ENCODE results near the gene KCTD1. TPM values are rescaled to one million over a fixed set of nuclear protein-coding genes. Genes with fewer than 3 reads are reported as not detected.
"Not testable (repeated sequence)": the region's sequence is repeated elsewhere in the genome, so short reads cannot be mapped to it uniquely, and the experiment has no call there.

Gene KCTD1
- total and polyA plus RNA-seq, 4 donors, result 4.0 to 17.5 (median 9.2) TPM

DNA sequence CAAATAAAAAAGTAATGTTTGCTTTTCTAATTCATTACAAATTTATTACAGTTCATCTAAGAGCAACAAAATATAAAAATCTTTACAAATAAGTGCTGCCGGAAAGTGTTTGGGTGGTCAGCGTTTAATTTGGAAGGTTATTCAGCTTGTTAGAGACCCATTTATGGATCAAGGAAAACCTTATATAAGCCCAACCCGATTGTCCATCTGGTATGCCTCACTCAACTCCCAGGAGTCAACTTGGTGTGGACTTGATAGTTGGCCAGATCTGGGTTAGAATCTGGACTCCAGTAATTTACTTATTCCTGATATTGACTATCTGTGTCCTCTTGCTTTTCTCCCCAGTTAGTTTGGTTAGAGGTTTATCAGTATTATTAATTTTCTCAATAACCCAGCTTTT, 106.2 kb downstream of the KCTD1 start:
- no peaks in the 10 kb centered on the region for H3K36me3 ChIP-seq (ENCODE audit: control insufficient read depth in 4 of 4, insufficient read depth in 4 of 4, low read length in 4 of 4)
- no peak overlapping the region for H3K27ac ChIP-seq (ENCODE audit: low read depth in 1 of 2, low read length in 1 of 2)
- DNase-seq (peak; percentile 44 to 85 (median 74)), ATAC-seq (ENCODE audit: insufficient read depth, low FRiP score) (no peak)
- H3K27me3 ChIP-seq (ENCODE audit: control insufficient read depth in 3 of 3, insufficient read depth in 3 of 3, low read length in 2 of 3), result no peaks in the 10 kb centered on the region
- no peak overlapping the region for H3K4me3 ChIP-seq
- H3K9ac ChIP-seq (ENCODE audit: insufficient read depth in 1 of 2, low read length in 2 of 2), result no peak overlapping the region
- WGBS, 2 donors, result 74 to 82% methylated on average over 3 of the region's 3 CpGs
- TF ChIP-seq, protein P1, sequence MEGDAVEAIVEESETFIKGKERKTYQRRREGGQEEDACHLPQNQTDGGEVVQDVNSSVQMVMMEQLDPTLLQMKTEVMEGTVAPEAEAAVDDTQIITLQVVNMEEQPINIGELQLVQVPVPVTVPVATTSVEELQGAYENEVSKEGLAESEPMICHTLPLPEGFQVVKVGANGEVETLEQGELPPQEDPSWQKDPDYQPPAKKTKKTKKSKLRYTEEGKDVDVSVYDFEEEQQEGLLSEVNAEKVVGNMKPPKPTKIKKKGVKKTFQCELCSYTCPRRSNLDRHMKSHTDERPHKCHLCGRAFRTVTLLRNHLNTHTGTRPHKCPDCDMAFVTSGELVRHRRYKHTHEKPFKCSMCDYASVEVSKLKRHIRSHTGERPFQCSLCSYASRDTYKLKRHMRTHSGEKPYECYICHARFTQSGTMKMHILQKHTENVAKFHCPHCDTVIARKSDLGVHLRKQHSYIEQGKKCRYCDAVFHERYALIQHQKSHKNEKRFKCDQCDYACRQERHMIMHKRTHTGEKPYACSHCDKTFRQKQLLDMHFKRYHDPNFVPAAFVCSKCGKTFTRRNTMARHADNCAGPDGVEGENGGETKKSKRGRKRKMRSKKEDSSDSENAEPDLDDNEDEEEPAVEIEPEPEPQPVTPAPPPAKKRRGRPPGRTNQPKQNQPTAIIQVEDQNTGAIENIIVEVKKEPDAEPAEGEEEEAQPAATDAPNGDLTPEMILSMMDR (IDR thresholded peaks at IDR 0.05; ENCODE audit: control extremely low read depth, extremely low read depth), result no peak
- peaks cover 0 to 3% (median under 1%) of the 10 kb centered on the region in 4 donors for H3K9me3 ChIP-seq (ENCODE audit: control insufficient read depth in 4 of 4, insufficient read depth in 3 of 4, low read length in 3 of 4)
- H3K4me1 ChIP-seq (ENCODE audit: control insufficient read depth in 5 of 5, insufficient read depth in 5 of 5, low read length in 5 of 5), result peaks cover 0 to 11% (median 0%) of the 10 kb centered on the region in 5 donors

DNA sequence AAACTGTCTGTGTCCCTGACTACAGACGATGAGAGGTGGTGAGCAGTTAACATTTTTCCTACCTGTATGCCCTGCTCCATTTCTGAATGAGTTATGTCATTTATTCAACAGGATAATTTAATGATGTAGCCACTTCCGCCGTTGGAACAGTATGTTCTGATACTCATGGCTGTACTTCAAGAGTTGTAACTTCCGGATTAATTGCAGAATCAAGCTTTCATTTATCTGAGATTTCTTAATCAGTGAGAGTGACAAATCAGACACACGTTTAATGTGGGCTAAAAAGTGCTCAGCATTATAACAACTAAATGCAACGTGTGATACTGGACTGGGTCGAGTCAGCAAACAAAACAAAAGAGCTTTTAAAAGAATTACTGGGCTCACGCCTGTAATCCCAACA, 107.7 kb downstream of the KCTD1 start:
- Histone ChIP-seq H3K27ac (ENCODE audit: low read depth in 1 of 2, low read length in 1 of 2) (peak overlapping the region in 1 of 2 donors; percentile 36), H3K4me1 (ENCODE audit: control insufficient read depth in 5 of 5, insufficient read depth in 5 of 5, low read length in 5 of 5) (peaks cover 0 to 11% (median 2%) of the 10 kb centered on the region in 5 donors), H3K36me3 (ENCODE audit: control insufficient read depth in 4 of 4, insufficient read depth in 4 of 4, low read length in 4 of 4) (no peaks in the 10 kb centered on the region), H3K9ac (ENCODE audit: insufficient read depth in 1 of 2, low read length in 2 of 2) (no peak overlapping the region), H3K27me3 (ENCODE audit: control insufficient read depth in 3 of 3, insufficient read depth in 3 of 3, low read length in 2 of 3) (no peaks in the 10 kb centered on the region), H3K4me3 (no peak overlapping the region), H3K9me3 (ENCODE audit: control insufficient read depth in 4 of 4, insufficient read depth in 3 of 4, low read length in 3 of 4) (peaks cover 0 to 3% (median under 1%) of the 10 kb centered on the region in 4 donors)
- DNase-seq (peak in 1 of 3 donors; percentile 16), ATAC-seq (ENCODE audit: insufficient read depth, low FRiP score) (peak; percentile 15)
- 55 to 78% methylated on average over 8 of the region's 8 CpGs for WGBS, 2 donors
- TF ChIP-seq, protein P1 (IDR thresholded peaks at IDR 0.05; ENCODE audit: control extremely low read depth, extremely low read depth), result no peak

DNA sequence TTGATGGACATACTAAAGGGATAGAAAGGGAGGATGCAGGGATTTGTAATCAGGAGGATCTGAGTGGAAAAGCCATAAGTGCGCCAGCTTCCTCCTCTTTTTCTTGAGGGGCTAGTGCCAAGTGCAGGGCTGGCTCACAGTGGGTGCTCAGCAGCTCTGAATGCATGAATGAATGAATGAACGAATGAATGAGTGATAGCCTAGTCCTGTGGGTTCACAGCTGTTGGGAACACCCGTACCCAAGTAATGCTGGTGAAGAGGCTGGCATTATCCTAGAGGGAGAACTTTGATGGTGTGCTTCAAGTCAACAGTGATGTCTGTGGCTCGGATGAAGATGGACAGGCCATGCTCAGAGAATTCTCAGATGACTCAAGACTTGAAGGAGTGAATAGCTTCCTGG, 108.8 kb downstream of the KCTD1 start:
- Histone ChIP-seq H3K9ac (ENCODE audit: insufficient read depth in 1 of 2, low read length in 2 of 2) (no peak overlapping the region), H3K4me1 (ENCODE audit: control insufficient read depth in 5 of 5, insufficient read depth in 5 of 5, low read length in 5 of 5) (peaks cover 0 to 11% (median 2%) of the 10 kb centered on the region in 5 donors), H3K36me3 (ENCODE audit: control insufficient read depth in 4 of 4, insufficient read depth in 4 of 4, low read length in 4 of 4) (no peaks in the 10 kb centered on the region), H3K9me3 (ENCODE audit: control insufficient read depth in 4 of 4, insufficient read depth in 3 of 4, low read length in 3 of 4) (peaks cover 0 to 3% (median under 1%) of the 10 kb centered on the region in 4 donors), H3K4me3 (no peak overlapping the region), H3K27me3 (ENCODE audit: control insufficient read depth in 3 of 3, insufficient read depth in 3 of 3, low read length in 2 of 3) (no peaks in the 10 kb centered on the region), H3K27ac (ENCODE audit: low read depth in 1 of 2, low read length in 1 of 2) (no peak overlapping the region)
- WGBS, 2 donors, result 89% methylated on average over 4 of the region's 4 CpGs
- TF ChIP-seq, protein P1 (IDR thresholded peaks at IDR 0.05; ENCODE audit: control extremely low read depth, extremely low read depth), result no peak
- no peak for DNase-seq
- ATAC-seq (ENCODE audit: insufficient read depth, low FRiP score), result no peak

DNA sequence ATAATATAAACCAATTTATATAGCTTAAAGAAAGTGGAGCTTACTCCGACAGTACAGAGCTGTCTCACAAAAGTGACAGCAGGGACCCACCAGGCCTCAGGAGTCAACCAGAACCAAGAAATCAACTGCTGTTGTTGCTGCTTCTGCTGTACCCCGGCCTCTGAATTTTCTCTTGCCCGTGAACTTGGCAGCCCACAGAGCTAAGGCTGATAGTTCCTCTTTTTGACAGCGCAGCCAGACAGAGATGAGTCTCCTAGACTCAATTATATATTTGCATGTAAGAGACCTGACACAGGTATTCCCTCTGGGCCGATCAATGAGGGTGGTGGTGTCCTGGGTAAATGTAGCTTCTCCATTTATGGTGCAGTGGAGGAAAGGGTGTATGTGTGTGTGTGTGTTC, 109.4 kb downstream of the KCTD1 start:
- peaks cover 0 to 11% (median 2%) of the 10 kb centered on the region in 5 donors for H3K4me1 ChIP-seq (ENCODE audit: control insufficient read depth in 5 of 5, insufficient read depth in 5 of 5, low read length in 5 of 5)
- H3K36me3 ChIP-seq (ENCODE audit: control insufficient read depth in 4 of 4, insufficient read depth in 4 of 4, low read length in 4 of 4), result no peaks in the 10 kb centered on the region
- no peak for ATAC-seq (ENCODE audit: insufficient read depth, low FRiP score)
- no peaks in the 10 kb centered on the region for H3K27me3 ChIP-seq (ENCODE audit: control insufficient read depth in 3 of 3, insufficient read depth in 3 of 3, low read length in 2 of 3)
- no peak for DNase-seq
- WGBS, 2 donors, result 64 to 83% methylated on average over 5 of the region's 5 CpGs
- TF ChIP-seq, protein P1 (IDR thresholded peaks at IDR 0.05; ENCODE audit: control extremely low read depth, extremely low read depth), result no peak
- H3K27ac ChIP-seq (ENCODE audit: low read depth in 1 of 2, low read length in 1 of 2), result no peak overlapping the region
- no peak overlapping the region for H3K4me3 ChIP-seq
- H3K9ac ChIP-seq (ENCODE audit: insufficient read depth in 1 of 2, low read length in 2 of 2), result no peak overlapping the region
- peaks cover 0 to 1% (median under 1%) of the 10 kb centered on the region in 4 donors for H3K9me3 ChIP-seq (ENCODE audit: control insufficient read depth in 4 of 4, insufficient read depth in 3 of 4, low read length in 3 of 4)

DNA sequence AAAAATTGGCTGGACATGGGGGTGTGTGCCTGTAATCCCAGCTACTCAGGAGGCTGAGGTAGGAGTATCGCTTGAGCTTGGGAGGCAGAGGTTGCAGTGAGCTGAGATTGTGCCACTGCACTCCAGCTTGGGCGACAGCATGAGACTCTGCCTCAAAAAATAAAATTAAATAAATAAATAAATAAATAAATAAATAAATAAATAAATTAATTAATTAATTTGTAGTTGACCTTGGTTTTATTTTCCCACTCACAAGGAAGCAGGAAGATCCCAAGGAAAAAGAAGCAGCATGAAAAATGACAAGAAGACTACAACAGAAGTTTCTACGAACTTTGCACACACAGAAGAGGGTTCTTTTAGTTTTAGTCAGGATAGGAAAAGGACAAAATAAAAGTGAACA, 110.7 kb downstream of the KCTD1 start:
- not testable (repeated sequence) for ATAC-seq (ENCODE audit: insufficient read depth, low FRiP score); H3K9ac ChIP-seq (ENCODE audit: insufficient read depth in 1 of 2, low read length in 2 of 2); H3K27ac ChIP-seq (ENCODE audit: low read depth in 1 of 2, low read length in 1 of 2); H3K9me3 ChIP-seq (ENCODE audit: control insufficient read depth in 4 of 4, insufficient read depth in 3 of 4, low read length in 3 of 4); H3K27me3 ChIP-seq (ENCODE audit: control insufficient read depth in 3 of 3, insufficient read depth in 3 of 3, low read length in 2 of 3); H3K4me3 ChIP-seq; H3K4me1 ChIP-seq (ENCODE audit: control insufficient read depth in 5 of 5, insufficient read depth in 5 of 5, low read length in 5 of 5); H3K36me3 ChIP-seq (ENCODE audit: control insufficient read depth in 4 of 4, insufficient read depth in 4 of 4, low read length in 4 of 4); DNase-seq
- WGBS, 2 donors, result 96 to 97% methylated on average over 3 of the region's 3 CpGs
